HG02571 (cell line): ENCODE measurements around the gene SDK1.
"Not testable (repeated sequence)": the region's sequence is repeated elsewhere in the genome, so short reads cannot be mapped to it uniquely, and the experiment has no call there.

ENCODE experiments used
- ATAC-seq: cut with Tn5 transposase; IDR thresholded peaks from one replicate; pipeline ENCODE4 v1.9.1; 2021; ENCODE audit warnings: mild to moderate bottlenecking, moderate library complexity; ENCODE audit not compliant: unreplicated experiment

SDK1 gene

GRCh38 chr7:3943779-3944520, 642.9 kb downstream of the SDK1 start:
- ATAC-seq = no peak

GRCh38 chr7:3949242-3949640, 648.2 kb downstream of the SDK1 start:
- ATAC-seq = no peak

- ATAC-seq = no peak
Measured at GRCh38 chr7:3950249-3950648, 649.2 kb downstream of the SDK1 start.

GRCh38 chr7:3951316-3952055, 650.4 kb downstream of the SDK1 start:
- no peak for ATAC-seq

GRCh38 chr7:3953133-3953532, 652.1 kb downstream of the SDK1 start:
- no peak for ATAC-seq

- no peak for ATAC-seq
Measured at GRCh38 chr7:3953946-3954345, 652.9 kb downstream of the SDK1 start.

- ATAC-seq = no peak
Measured at GRCh38 chr7:3955026-3955425, 654.0 kb downstream of the SDK1 start.

GRCh38 chr7:3955751-3956696, 655.0 kb downstream of the SDK1 start:
- ATAC-seq = peak; percentile 88

GRCh38 chr7:3956949-3957348, 655.9 kb downstream of the SDK1 start:
- ATAC-seq = peak; percentile 28

- ATAC-seq = no peak
Measured at GRCh38 chr7:3957472-3958108, 656.5 kb downstream of the SDK1 start.

- no peak for ATAC-seq
Measured at GRCh38 chr7:3958109-3958483, 657.0 kb downstream of the SDK1 start.

- ATAC-seq = no peak
Measured at GRCh38 chr7:3959364-3959763, 658.3 kb downstream of the SDK1 start.

GRCh38 chr7:3960050-3960763, 659.2 kb downstream of the SDK1 start:
- ATAC-seq = no peak

GRCh38 chr7:3960942-3961341, 659.9 kb downstream of the SDK1 start:
- no peak for ATAC-seq

GRCh38 chr7:3961857-3962503, 660.9 kb downstream of the SDK1 start:
- ATAC-seq = no peak

GRCh38 chr7:3963768-3964167, 662.7 kb downstream of the SDK1 start:
- not testable (repeated sequence) for ATAC-seq

- no peak for ATAC-seq
Measured at GRCh38 chr7:3964980-3965606, 664.0 kb downstream of the SDK1 start.

GRCh38 chr7:3965794-3966395, 664.8 kb downstream of the SDK1 start:
- ATAC-seq = no peak

- ATAC-seq = no peak
Measured at GRCh38 chr7:3968234-3968633, 667.2 kb downstream of the SDK1 start.
